Measurements from ENCODE around the gene DDX39B. TPM values are rescaled to one million over a fixed set of nuclear protein-coding genes. Genes with fewer than 3 reads are reported as not detected.

Gene DDX39B
- total RNA-seq, 2 experiments from 2014 or later: 483 to 498 TPM

GRCh38 chr6:31580807-31581433 lies 39.1 kb upstream of the DDX39B start:
- H3K9me3 ChIP-seq (ENCODE audit: control insufficient read depth in 1 of 2, insufficient read depth in 1 of 2, low read length in 2 of 2): no peaks in the 10 kb centered on the region
- CTCF ChIA-PET: interaction anchor here (0.6 to 16.9 kb wide), 16 partner anchors 8 to 307 kb away, joined by 3 to 353 read pairs (median 7); partner anchors contain the start of genes ATP6V1G2, DDX39B, LTA and NCR3
- POLR2A ChIA-PET: interaction anchor here (1.2 to 34.9 kb wide), 16 partner anchors 5 to 1616 kb away, joined by 3 to 1160 read pairs (median 10); partner anchors contain the start of genes ATP6V1G2, BAG6, CSNK2B and DDX39B
- H3K4me1 Mint-ChIP-seq (ENCODE audit: low read depth): peaks cover 84% of the 10 kb centered on the region
- intact Hi-C loops (cut with DNase I, micrococcal nuclease): loop anchor here (1.0 to 10.0 kb wide), 6 partner anchors 9 to 254 kb away; partner anchors contain the start of genes NFKBIL1 (in 2 of the 2) and LTA (in 1 of the 2)
- H3K4me3 ChIP-seq (ENCODE audit: low read length): peak overlapping the region; percentile 97
- peaks cover 82% of the 10 kb centered on the region for H3K4me1 ChIP-seq (ENCODE audit: insufficient read depth, low read length)
- peak; percentile 98 for TF ChIP-seq CTCF (IDR thresholded peaks at IDR 0.05)
- peaks cover 41% of the 10 kb centered on the region for H3K36me3 ChIP-seq (ENCODE audit: insufficient read depth, low read length)
- H3K27ac ChIP-seq (ENCODE audit: low read depth in 1 of 2, low read length in 2 of 2): peak overlapping the region; percentile 82 to 95
- DNase-seq (peak; percentile 77 to 93 (median 90)), ATAC-seq (ENCODE audit: poor library complexity) (peak; percentile 66)
- H3K27me3 Mint-ChIP-seq: no peaks in the 10 kb centered on the region
- peak overlapping the region; percentile 85 for H3K27ac Mint-ChIP-seq
- H3K27me3 ChIP-seq (ENCODE audit: control insufficient read depth in 1 of 2, insufficient read depth in 2 of 2, low read length in 2 of 2): no peaks in the 10 kb centered on the region
- peaks cover 64% of the 10 kb centered on the region for H3K36me3 Mint-ChIP-seq (ENCODE audit: low read depth)
- H3K9me3 Mint-ChIP-seq: no peaks in the 10 kb centered on the region
- peak overlapping the region; percentile 97 for H3K4me3 Mint-ChIP-seq

GRCh38 chr6:31580438-31580740 lies 38.6 kb upstream of the DDX39B start:
- intact Hi-C loops (cut with DNase I, micrococcal nuclease): loop anchor here (1.0 to 10.0 kb wide), 4 partner anchors 22 to 254 kb away; partner anchors contain the start of gene NFKBIL1 (in 2 of the 2)
- no peak for TF ChIP-seq CTCF (IDR thresholded peaks at IDR 0.05)

GRCh38 chr6:31579546-31580437 lies 38.0 kb upstream of the DDX39B start:
- Mint-ChIP-seq H3K36me3 (ENCODE audit: low read depth) (peaks cover 71% of the 10 kb centered on the region), H3K27me3 (no peaks in the 10 kb centered on the region), H3K27ac (peak overlapping the region; percentile 85), H3K9me3 (no peaks in the 10 kb centered on the region), H3K4me1 (ENCODE audit: low read depth) (peaks cover 84% of the 10 kb centered on the region), H3K4me3 (peak overlapping the region; percentile 97)
- Histone ChIP-seq H3K4me3 (ENCODE audit: low read length) (peak overlapping the region; percentile 97), H3K27ac (ENCODE audit: low read depth in 1 of 2, low read length in 2 of 2) (peak overlapping the region; percentile 74 to 95), H3K36me3 (ENCODE audit: insufficient read depth, low read length) (peaks cover 41% of the 10 kb centered on the region), H3K27me3 (ENCODE audit: control insufficient read depth in 1 of 2, insufficient read depth in 2 of 2, low read length in 2 of 2) (no peaks in the 10 kb centered on the region), H3K4me1 (ENCODE audit: insufficient read depth, low read length) (peaks cover 81% of the 10 kb centered on the region), H3K9me3 (ENCODE audit: control insufficient read depth in 1 of 2, insufficient read depth in 1 of 2, low read length in 2 of 2) (no peaks in the 10 kb centered on the region)
- DNase-seq (peak in 1 of 14 experiments; percentile 50), ATAC-seq (ENCODE audit: poor library complexity) (no peak)
- ChIA-PET POLR2A (interaction anchor here (1.0 to 34.9 kb wide), 13 partner anchors 6 to 1615 kb away, joined by 3 to 1160 read pairs (median 5); partner anchors contain the start of genes ATP6V1G2, BAG6, CSNK2B and DDX39B), CTCF (interaction anchor here (0.7 to 16.9 kb wide), 11 partner anchors 10 to 39 kb away, joined by 3 to 353 read pairs (median 8); partner anchors contain the start of genes ATP6V1G2, DDX39B, NCR3 and NFKBIL1)
- intact Hi-C loops (cut with DNase I, micrococcal nuclease): loop anchor here (1.0 to 10.0 kb wide), 4 partner anchors 21 to 255 kb away; partner anchors contain the start of gene NFKBIL1 (in 2 of the 2)
- TF ChIP-seq CTCF (IDR thresholded peaks at IDR 0.05): no peak

More at GRCh38 chr6:31580438-31580740, 38.6 kb upstream of the DDX39B start:
- H3K4me1 Mint-ChIP-seq (ENCODE audit: low read depth): peaks cover 84% of the 10 kb centered on the region
- ChIA-PET POLR2A (interaction anchor here (1.0 to 34.9 kb wide), 13 partner anchors 6 to 1616 kb away, joined by 3 to 1160 read pairs (median 5); partner anchors contain the start of genes ATP6V1G2, BAG6, CSNK2B and DDX39B), CTCF (interaction anchor here (0.6 to 16.9 kb wide), 15 partner anchors 8 to 307 kb away, joined by 3 to 353 read pairs (median 7); partner anchors contain the start of genes ATP6V1G2, DDX39B, LTA and NCR3)
- ATAC-seq (ENCODE audit: poor library complexity) (no peak), DNase-seq (no peak)
- H3K27me3 Mint-ChIP-seq: no peaks in the 10 kb centered on the region
- H3K9me3 ChIP-seq (ENCODE audit: control insufficient read depth in 1 of 2, insufficient read depth in 1 of 2, low read length in 2 of 2): no peaks in the 10 kb centered on the region
- peak overlapping the region; percentile 85 for H3K27ac Mint-ChIP-seq
- peaks cover 69% of the 10 kb centered on the region for H3K36me3 Mint-ChIP-seq (ENCODE audit: low read depth)
- H3K27ac ChIP-seq (ENCODE audit: low read depth in 1 of 2, low read length in 2 of 2): peak overlapping the region; percentile 74 to 95
- peak overlapping the region; percentile 97 for H3K4me3 ChIP-seq (ENCODE audit: low read length)
- H3K9me3 Mint-ChIP-seq: no peaks in the 10 kb centered on the region
- H3K4me3 Mint-ChIP-seq: peak overlapping the region; percentile 97
- no peaks in the 10 kb centered on the region for H3K27me3 ChIP-seq (ENCODE audit: control insufficient read depth in 1 of 2, insufficient read depth in 2 of 2, low read length in 2 of 2)
- H3K4me1 ChIP-seq (ENCODE audit: insufficient read depth, low read length): peaks cover 81% of the 10 kb centered on the region
- H3K36me3 ChIP-seq (ENCODE audit: insufficient read depth, low read length): peaks cover 41% of the 10 kb centered on the region

Measured in CD4-positive, alpha-beta T cell (primary cell).